ENCODE data around the gene TEX19. TPM values are rescaled to one million over a fixed set of nuclear protein-coding genes. Genes with fewer than 3 reads are reported as not detected.
"Not testable (repeated sequence)": the region's sequence is repeated elsewhere in the genome, so short reads cannot be mapped to it uniquely, and the experiment has no call there.

Gene TEX19
- total RNA-seq, 1 donor from 2014 or later = not detected

GRCh38 chr17:82377294-82377693, 18.2 kb downstream of the TEX19 start:
- DNase-seq = not testable (repeated sequence)

GRCh38 chr17:82377924-82378740, 19.1 kb downstream of the TEX19 start:
- no peak for DNase-seq

- DNase-seq = no peak
Measured at GRCh38 chr17:82378741-82379021, 19.6 kb downstream of the TEX19 start.

- peak; percentile 79 for DNase-seq
Measured at GRCh38 chr17:82380860-82381702, 22.0 kb downstream of the TEX19 start.

- DNase-seq = not testable (repeated sequence)
Measured at GRCh38 chr17:82381703-82382009, 22.6 kb downstream of the TEX19 start.

- not testable (repeated sequence) for DNase-seq
Measured at GRCh38 chr17:82382220-82382932, 23.3 kb downstream of the TEX19 start.

- no peak for DNase-seq
Measured at GRCh38 chr17:82382933-82383255, 23.8 kb downstream of the TEX19 start.

GRCh38 chr17:82383411-82383810, 24.4 kb downstream of the TEX19 start:
- DNase-seq = peak; percentile 47

GRCh38 chr17:82384051-82384729, 25.1 kb downstream of the TEX19 start:
- peak; percentile 57 for DNase-seq

- DNase-seq = peak; percentile 70
Measured at GRCh38 chr17:82384730-82385481, 25.9 kb downstream of the TEX19 start.

GRCh38 chr17:82385559-82386254, 26.7 kb downstream of the TEX19 start:
- peak; percentile 85 for DNase-seq

GRCh38 chr17:82386255-82386831, 27.3 kb downstream of the TEX19 start:
- DNase-seq = no peak

- DNase-seq = no peak
Measured at GRCh38 chr17:82386881-82387704, 28.0 kb downstream of the TEX19 start.

- no peak for DNase-seq
Measured at GRCh38 chr17:82387705-82388106, 28.7 kb downstream of the TEX19 start.

- no peak for DNase-seq
Measured at GRCh38 chr17:82388223-82388921, 29.3 kb downstream of the TEX19 start.

GRCh38 chr17:82388922-82389283, 29.9 kb downstream of the TEX19 start:
- no peak for DNase-seq

- DNase-seq = no peak
Measured at GRCh38 chr17:82389379-82389778, 30.3 kb downstream of the TEX19 start.

- DNase-seq = no peak
Measured at GRCh38 chr17:82390015-82390859, 31.2 kb downstream of the TEX19 start.
